HUDEP-2 (cell line): ENCODE measurements around the gene ZC3HAV1.
"Not testable (repeated sequence)": the region's sequence is repeated elsewhere in the genome, so short reads cannot be mapped to it uniquely, and the experiment has no call there.

Experiments
- DNase-seq, 76 experiments: peaks; one replicate each; lab custom pipeline; 2025; ENCODE audit not compliant: unreplicated experiment in 76 of 76; lab: John Stamatoyannopoulos, UW

The ZC3HAV1 gene

GRCh38 chr7:139032473-139032872 is 77.0 kb downstream of the ZC3HAV1 start:
- no peak for DNase-seq

- DNase-seq = no peak
Measured at GRCh38 chr7:139029353-139029752, 80.2 kb downstream of the ZC3HAV1 start.

GRCh38 chr7:139026551-139026950 is 83.0 kb downstream of the ZC3HAV1 start:
- no peak for DNase-seq

GRCh38 chr7:139025861-139026260 is 83.7 kb downstream of the ZC3HAV1 start:
- DNase-seq = not testable (repeated sequence)

- no peak for DNase-seq
Measured at GRCh38 chr7:139023076-139023475, 86.4 kb downstream of the ZC3HAV1 start.

GRCh38 chr7:139022286-139022685 is 87.2 kb downstream of the ZC3HAV1 start:
- DNase-seq = no peak

- no peak for DNase-seq
Measured at GRCh38 chr7:139018910-139019309, 90.6 kb downstream of the ZC3HAV1 start.

- peak in 65 of 76 experiments; percentile 3 to 74 (median 40) for DNase-seq
Measured at GRCh38 chr7:139016931-139017511, 92.5 kb downstream of the ZC3HAV1 start.

- no peak for DNase-seq
Measured at GRCh38 chr7:139011373-139011772, 98.1 kb downstream of the ZC3HAV1 start.

GRCh38 chr7:139004321-139005090 is 105.0 kb downstream of the ZC3HAV1 start:
- DNase-seq = no peak

GRCh38 chr7:138999414-138999813 is 110.1 kb downstream of the ZC3HAV1 start:
- DNase-seq = no peak
